Caco-2 (cell line): ENCODE measurements around the gene OR6P1. TPM values are rescaled to one million over a fixed set of nuclear protein-coding genes. Genes with fewer than 3 reads are reported as not detected.

Experiments used
- BruUV-seq: library from RNA; stranded (reverse); fragments of 400-500 nt; replicated peaks from 2 replicates; lab custom pipeline; 2021; lab: Mats Ljungman, UMichigan
- CTCF ChIA-PET: fragments of 300-600 bp; sonication (Branson Sonifier 250); formaldehyde crosslinking; loops from one replicate; lab custom pipeline; 2022; ENCODE audit warnings: antibody characterized with exemption; lab: Charles Lee
- POLR2A ChIA-PET: fragments of 300-600 bp; sonication (Branson Sonifier 250); formaldehyde crosslinking; loops from one replicate; lab custom pipeline; 2022; ENCODE audit warnings: antibody characterized with exemption; lab: Charles Lee
- DNase-seq, 2 experiments: peaks; one replicate each; pipeline versions ENCODE4 v3.0.0 to v3.0.0-alpha.2; 2020 to 2022
- H3K27me3 ChIP-seq: replicated peaks from 2 replicates; pipeline ENCODE4 v1.6.0; 2011; ENCODE audit warnings: low read length; ENCODE audit not compliant: control insufficient read depth, insufficient read depth
- H3K36me3 ChIP-seq: 2 replicates; pipeline ENCODE4 v1.5.1; 2011; ENCODE audit warnings: low read length; ENCODE audit not compliant: control insufficient read depth, insufficient read depth
- H3K4me1 ChIP-seq: fragments of 250-450 bp; sonication (Bioruptor Pico); 2 replicates; pipeline ENCODE4 v1.5.1; 2020; ENCODE audit warnings: mild to moderate bottlenecking
- H3K4me3 ChIP-seq: 2 replicates; pipeline ENCODE4 v1.5.1; 2011; ENCODE audit warnings: low read depth, mild to moderate bottlenecking, control low read depth, low read length
- H3K9me3 ChIP-seq: fragments of 250-450 bp; sonication (Bioruptor Pico); 2 replicates; pipeline ENCODE4 v1.5.1; 2020; ENCODE audit warnings: mild to moderate bottlenecking, moderate library complexity
- H3K27ac Mint-ChIP-seq: one replicate; pipeline ENCODE4 v1.8.0; 2022; ENCODE audit warnings: mixed read lengths; ENCODE audit not compliant: unreplicated experiment
- H3K27me3 Mint-ChIP-seq: one replicate; pipeline ENCODE4 v1.8.0; 2022; ENCODE audit warnings: mixed read lengths; ENCODE audit not compliant: insufficient read depth, unreplicated experiment
- H3K36me3 Mint-ChIP-seq: one replicate; pipeline ENCODE4 v1.8.0; 2022; ENCODE audit warnings: mild to moderate bottlenecking, mixed read lengths; ENCODE audit not compliant: insufficient read depth, unreplicated experiment
- H3K4me1 Mint-ChIP-seq: one replicate; pipeline ENCODE4 v1.8.0; 2022; ENCODE audit warnings: low read depth, mixed read lengths; ENCODE audit not compliant: unreplicated experiment
- H3K4me3 Mint-ChIP-seq: one replicate; pipeline ENCODE4 v1.8.0; 2022; ENCODE audit warnings: mild to moderate bottlenecking, moderate library complexity, mixed read lengths; ENCODE audit not compliant: unreplicated experiment
- H3K9me3 Mint-ChIP-seq: one replicate; pipeline ENCODE4 v1.8.0; 2022; ENCODE audit warnings: mixed read lengths; ENCODE audit not compliant: unreplicated experiment
- CTCF ChIP-seq, 2 experiments: fragments of 200-600 bp in 1 of 2; IDR thresholded peaks; 1 replicate in 1 of 2; 2 replicates in 1 of 2; pipeline versions ENCODE4 v1.5.1 to v1.8.0; 2011 to 2022; ENCODE audit warnings: antibody characterized with exemption in 1 of 2, control low read depth in 1 of 2, inconsistent platforms in 1 of 2, low read depth in 1 of 2, low read length in 1 of 2, mild to moderate bottlenecking in 1 of 2, moderate library complexity in 1 of 2; ENCODE audit not compliant: insufficient read depth in 1 of 2, severe bottlenecking in 1 of 2, unreplicated experiment in 1 of 2
- intact Hi-C: fragments of 100-400 bp; cut with micrococcal nuclease; formaldehyde crosslinking; loops from one replicate; pipeline ENCODE4 v1.10.0; 2022; ENCODE audit not compliant: unreplicated experiment
- total RNA-seq: library from RNA; stranded (reverse); gene quantifications from 2 replicates; pipeline ENCODE4 v1.2.3, GENCODE V29; 2022

Gene OR6P1
- total RNA-seq, 1 experiment from 2014 or later: not detected

- no peak for TF ChIP-seq CTCF (IDR thresholded peaks at IDR 0.05; ENCODE audit: insufficient read depth in 1 of 2, low read depth in 1 of 2, low read length in 1 of 2, severe bottlenecking in 1 of 2, unreplicated experiment in 1 of 2)
- H3K9me3 Mint-ChIP-seq: no peaks in the 10 kb centered on the region
- BruUV-seq: no TSS peak
- no peak overlapping the region for H3K4me3 Mint-ChIP-seq
- Histone ChIP-seq H3K9me3 (no peaks in the 10 kb centered on the region), H3K36me3 (no peaks in the 10 kb centered on the region), H3K4me3 (no peak overlapping the region), H3K4me1 (peaks cover 9% of the 10 kb centered on the region; the same call in 1 of the 2 replicates), H3K27me3 (no peaks in the 10 kb centered on the region)
- CTCF ChIA-PET: no interaction called here
- H3K27me3 Mint-ChIP-seq: no peaks in the 10 kb centered on the region
- H3K4me1 Mint-ChIP-seq: no peaks in the 10 kb centered on the region
- intact Hi-C loops: no loop called here
- H3K27ac Mint-ChIP-seq: no peak overlapping the region
- DNase-seq: no peak
- no peaks in the 10 kb centered on the region for H3K36me3 Mint-ChIP-seq
- POLR2A ChIA-PET: no interaction called here
These were observed 7.2 kb upstream of the OR6P1 start for GRCh38 chr1:158577561-158577960.

GRCh38 chr1:158572226-158572625, 1.8 kb upstream of the OR6P1 start:
- H3K4me1 ChIP-seq: no peaks in the 10 kb centered on the region
- no peaks in the 10 kb centered on the region for H3K36me3 Mint-ChIP-seq
- peaks cover 4% of the 10 kb centered on the region for H3K27me3 Mint-ChIP-seq
- no peaks in the 10 kb centered on the region for H3K4me1 Mint-ChIP-seq
- H3K4me3 Mint-ChIP-seq: no peak overlapping the region
- no peak for DNase-seq
- POLR2A ChIA-PET: no interaction called here
- CTCF ChIA-PET: no interaction called here
- no peak overlapping the region for H3K4me3 ChIP-seq
- no peaks in the 10 kb centered on the region for H3K9me3 Mint-ChIP-seq
- no peaks in the 10 kb centered on the region for H3K36me3 ChIP-seq
- no peak overlapping the region for H3K27ac Mint-ChIP-seq
- TF ChIP-seq CTCF (IDR thresholded peaks at IDR 0.05; ENCODE audit: insufficient read depth in 1 of 2, low read depth in 1 of 2, low read length in 1 of 2, severe bottlenecking in 1 of 2, unreplicated experiment in 1 of 2): no peak
- no TSS peak for BruUV-seq
- H3K27me3 ChIP-seq: no peaks in the 10 kb centered on the region
- intact Hi-C loops: no loop called here
- H3K9me3 ChIP-seq: no peaks in the 10 kb centered on the region

GRCh38 chr1:158564608-158565007, 5.8 kb downstream of the OR6P1 start:
- no peaks in the 10 kb centered on the region for H3K36me3 ChIP-seq
- H3K4me1 ChIP-seq: no peaks in the 10 kb centered on the region
- no peak overlapping the region for H3K4me3 Mint-ChIP-seq
- DNase-seq: no peak
- no TSS peak for BruUV-seq
- no peak overlapping the region for H3K4me3 ChIP-seq
- TF ChIP-seq CTCF (IDR thresholded peaks at IDR 0.05; ENCODE audit: insufficient read depth in 1 of 2, low read depth in 1 of 2, low read length in 1 of 2, severe bottlenecking in 1 of 2, unreplicated experiment in 1 of 2): no peak
- intact Hi-C loops: no loop called here
- H3K27me3 Mint-ChIP-seq: no peaks in the 10 kb centered on the region
- no peaks in the 10 kb centered on the region for H3K27me3 ChIP-seq
- ChIA-PET CTCF (no interaction called here), POLR2A (no interaction called here)
- no peaks in the 10 kb centered on the region for H3K36me3 Mint-ChIP-seq
- H3K9me3 ChIP-seq: no peaks in the 10 kb centered on the region
- no peaks in the 10 kb centered on the region for H3K9me3 Mint-ChIP-seq
- H3K4me1 Mint-ChIP-seq: no peaks in the 10 kb centered on the region
- H3K27ac Mint-ChIP-seq: no peak overlapping the region
